Keratinocyte (primary cell): Measurements from ENCODE around the gene AMDHD2. TPM values are rescaled to one million over a fixed set of nuclear protein-coding genes. Genes with fewer than 3 reads are reported as not detected.

Source experiments
- DNase-seq: peaks from one replicate; pipeline ENCODE4 v3.0.0-alpha.2; 2011; ENCODE audit warnings: low read depth, missing footprints, low spot score
- FAIRE-seq: peaks from 2 replicates; lab custom pipeline; 2011; peaks lifted over from hg19 to GRCh38; lab: Jason Lieb, UNC
- H2AFZ ChIP-seq: 2 replicates; pipeline ENCODE4 v1.6.0; 2012; ENCODE audit warnings: low read length, control low read depth, inconsistent platforms; ENCODE audit not compliant: control insufficient read depth
- H3K27ac ChIP-seq: 2 replicates; pipeline ENCODE4 v1.5.1; 2011; ENCODE audit warnings: low read length; ENCODE audit not compliant: control insufficient read depth, insufficient read depth
- H3K27me3 ChIP-seq: 3 replicates; pipeline ENCODE4 v1.6.0; 2011; ENCODE audit warnings: low read length; ENCODE audit not compliant: control insufficient read depth, insufficient read depth; ENCODE audit errors: extremely low read depth
- H3K36me3 ChIP-seq, 2 experiments: 2 replicates in 1 of 2; 3 replicates in 1 of 2; pipeline ENCODE4 v1.5.1; 2011; ENCODE audit warnings: low read length in 2 of 2, mild to moderate bottlenecking in 1 of 2; ENCODE audit not compliant: control insufficient read depth in 2 of 2, insufficient read depth in 2 of 2; ENCODE audit errors: extremely low read depth in 1 of 2
- H3K4me1 ChIP-seq: 3 replicates; pipeline ENCODE4 v1.5.1; 2011; ENCODE audit warnings: low read length; ENCODE audit not compliant: control insufficient read depth, insufficient read depth; ENCODE audit errors: extremely low read depth
- H3K4me2 ChIP-seq: 3 replicates; pipeline ENCODE4 v1.6.0; 2011; ENCODE audit warnings: low read depth, low read length; ENCODE audit not compliant: control insufficient read depth, insufficient read depth; ENCODE audit errors: extremely low read depth
- H3K4me3 ChIP-seq, 3 experiments: fragments of 200-600 bp in 1 of 3; sonication (generic) in 1 of 3; 2 replicates in 2 of 3; 3 replicates in 1 of 3; pipeline ENCODE4 v1.5.1; 2011 to 2016; ENCODE audit warnings: low read length in 3 of 3, mild to moderate bottlenecking in 3 of 3, control low read depth in 2 of 3, inconsistent platforms in 1 of 3, low read depth in 1 of 3, mixed read lengths in 1 of 3, mixed run types in 1 of 3, moderate library complexity in 1 of 3; ENCODE audit not compliant: control insufficient read depth in 2 of 3, insufficient read depth in 2 of 3; ENCODE audit errors: extremely low read depth in 1 of 3
- H3K79me2 ChIP-seq: 2 replicates; pipeline ENCODE4 v1.6.0; 2012; ENCODE audit warnings: low read length; ENCODE audit not compliant: control insufficient read depth, insufficient read depth
- H3K9ac ChIP-seq: 3 replicates; pipeline ENCODE4 v1.6.0; 2011; ENCODE audit warnings: low read length; ENCODE audit not compliant: control insufficient read depth, insufficient read depth; ENCODE audit errors: extremely low read depth
- H3K9me1 ChIP-seq: 3 replicates; pipeline ENCODE4 v1.6.0; 2011; ENCODE audit warnings: low read length; ENCODE audit not compliant: control insufficient read depth, insufficient read depth; ENCODE audit errors: extremely low read depth
- H3K9me3 ChIP-seq: 2 replicates; pipeline ENCODE4 v1.5.1; 2012; ENCODE audit warnings: low read depth, low read length; ENCODE audit not compliant: control insufficient read depth
- H4K20me1 ChIP-seq: 3 replicates; pipeline ENCODE4 v1.6.0; 2011; ENCODE audit warnings: low read length; ENCODE audit not compliant: control insufficient read depth, insufficient read depth; ENCODE audit errors: extremely low read depth
- CTCF ChIP-seq, 3 experiments: IDR thresholded peaks in 1 of 3; conservative IDR thresholded peaks in 1 of 3; optimal IDR thresholded peaks in 1 of 3; 2 replicates in 2 of 3; 3 replicates in 1 of 3; pipeline versions ENCODE3 to v1.5.1; 2011; ENCODE audit warnings: low read length in 3 of 3, mild to moderate bottlenecking in 3 of 3, moderate library complexity in 2 of 3, control low read depth in 1 of 3, inconsistent platforms in 1 of 3; ENCODE audit not compliant: insufficient read depth in 2 of 3; ENCODE audit errors: extremely low read depth in 1 of 3
- EZH2 ChIP-seq: IDR thresholded peaks from one replicate; pipeline ENCODE4 v1.6.1; 2012; ENCODE audit warnings: inconsistent platforms, mild to moderate bottlenecking, low read length, moderate library complexity
- dilution Hi-C: fragments of 300-500 bp; cut with MboI; formaldehyde crosslinking; loops from one replicate; pipeline ENCODE4 v1.7.0; 2020; ENCODE audit warnings: low sequenced_read_pairs; ENCODE audit not compliant: extremely low pct_ligation_motif_present
- polyA plus RNA-seq, 5 experiments: library from polyadenylated mRNA; depleted of rRNA in 3 of 5; stranded (reverse) in 3 of 5; stranded (forward) in 1 of 5; unstranded in 1 of 5; fragments of >200 nt; gene quantifications; 1 replicate in 1 of 5; 2 replicates in 3 of 5; 3 replicates in 1 of 5; pipeline versions ENCODE4 v1.2.1 to v1.2.3, GENCODE V29; 2011 to 2012; ENCODE audit warnings: missing spikeins in 2 of 5, low read depth in 1 of 5, low replicate concordance in 1 of 5

Gene AMDHD2
- polyA plus RNA-seq, 1 donor (not counting 4 experiments of a cell fraction or from before 2014, with no cell fraction given), result 8.9 TPM

- Histone ChIP-seq H3K4me1 (no peaks in the 10 kb centered on the region), H2AFZ (no peak overlapping the region), H3K9me3 (no peaks in the 10 kb centered on the region), H3K4me2 (no peak overlapping the region), H3K9me1 (no peaks in the 10 kb centered on the region), H3K27me3 (no peaks in the 10 kb centered on the region), H4K20me1 (peaks cover 3% of the 10 kb centered on the region), H3K79me2 (no peaks in the 10 kb centered on the region), H3K4me3 (no peak overlapping the region), H3K36me3 (no peaks in the 10 kb centered on the region), H3K27ac (no peak overlapping the region), H3K9ac (no peak overlapping the region)
- TF ChIP-seq EZH2 (no peak), CTCF (optimal IDR thresholded peaks at IDR 0.05 in 1 of 3, IDR thresholded peaks at IDR 0.05 in 1 of 3, conservative IDR thresholded peaks at IDR 0.05 in 1 of 3; ENCODE audit: extremely low read depth in 1 of 3, insufficient read depth in 2 of 3, low read length in 3 of 3) (no peak)
- dilution Hi-C loops, result no loop called here
- no peak for FAIRE-seq
- DNase-seq, result no peak
Observed at GRCh38 chr16:2505695-2506094, 14.5 kb upstream of the AMDHD2 start.

DNA sequence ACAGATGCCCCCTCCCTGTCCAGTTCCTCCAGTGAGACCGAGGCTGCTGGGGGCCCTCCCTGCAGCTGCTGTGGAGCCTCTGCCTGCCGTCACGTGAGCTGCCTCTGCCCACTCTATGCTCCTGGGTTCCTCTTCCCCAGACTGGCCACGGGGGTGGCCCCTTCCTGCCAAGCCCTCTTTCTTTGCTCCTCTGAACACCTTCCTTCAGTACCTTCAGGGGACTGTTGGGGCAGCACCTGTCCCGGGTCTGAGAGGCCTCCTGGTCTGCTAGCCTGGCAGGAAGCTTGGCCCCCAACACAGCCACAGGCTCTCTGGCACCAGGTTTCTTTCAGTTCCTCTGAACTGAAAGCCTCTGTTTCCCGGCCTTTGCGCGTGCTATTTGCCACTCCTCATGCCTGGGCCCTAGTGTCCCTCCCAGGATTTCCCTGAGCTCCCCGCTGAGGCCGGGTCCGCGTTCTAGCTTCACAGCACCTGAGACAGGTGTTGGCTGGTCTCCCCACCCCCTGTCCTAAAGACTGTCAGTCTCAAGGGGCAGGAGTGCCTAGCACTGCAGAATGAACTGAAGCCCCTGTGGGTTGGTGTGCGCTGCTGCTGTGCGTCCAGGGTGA, 13.0 kb upstream of the AMDHD2 start:
- Histone ChIP-seq H3K27me3 (no peaks in the 10 kb centered on the region), H3K27ac (no peak overlapping the region), H3K4me2 (no peak overlapping the region), H3K9me3 (no peaks in the 10 kb centered on the region), H3K36me3 (no peaks in the 10 kb centered on the region), H3K79me2 (no peaks in the 10 kb centered on the region), H3K9ac (no peak overlapping the region), H2AFZ (no peak overlapping the region), H3K4me1 (no peaks in the 10 kb centered on the region), H3K9me1 (no peaks in the 10 kb centered on the region), H4K20me1 (no peaks in the 10 kb centered on the region), H3K4me3 (no peak overlapping the region)
- dilution Hi-C loops, result no loop called here
- no peak for DNase-seq
- TF ChIP-seq EZH2, result no peak
- TF ChIP-seq CTCF (optimal IDR thresholded peaks at IDR 0.05 in 1 of 3, IDR thresholded peaks at IDR 0.05 in 1 of 3, conservative IDR thresholded peaks at IDR 0.05 in 1 of 3; ENCODE audit: extremely low read depth in 1 of 3, insufficient read depth in 2 of 3, low read length in 3 of 3), result no peak
- FAIRE-seq, result no peak
